ENCODE measurements around the gene TGFB3. TPM values are rescaled to one million over a fixed set of nuclear protein-coding genes. Genes with fewer than 3 reads are reported as not detected.

TGFB3 gene
- total and polyA plus RNA-seq, 2 donors (not counting 1 experiment from before 2014, with no cell fraction given): 7.0 to 9.4 TPM

GRCh38 chr14:75970989-75971388, 10.8 kb downstream of the TGFB3 start:
- Histone ChIP-seq H3K4me3 (ENCODE audit: control extremely low read depth in 1 of 5, extremely low read depth in 1 of 5, insufficient read depth in 1 of 5, low read depth in 2 of 5, low read length in 4 of 5) (no peak overlapping the region), H3K27me3 (replicated peaks in 1 of 4; ENCODE audit: control extremely low read depth in 1 of 4, control insufficient read depth in 3 of 4, insufficient read depth in 4 of 4, low read length in 3 of 4) (no peaks in the 10 kb centered on the region), H3K79me2 (ENCODE audit: control insufficient read depth, insufficient read depth, low read length) (no peaks in the 10 kb centered on the region), H2AFZ (ENCODE audit: insufficient read depth, low read depth, low read length, poor library complexity, severe bottlenecking) (no peak overlapping the region), H3K36me3 (replicated peaks in 1 of 2; ENCODE audit: control extremely low read depth in 1 of 2, control insufficient read depth in 1 of 2, extremely low read depth in 1 of 2, insufficient read depth in 2 of 2, low read length in 1 of 2) (peaks cover 0 to 3% of the 10 kb centered on the region in 2 experiments), H3K4me1 (ENCODE audit: control insufficient read depth in 2 of 2, insufficient read depth in 2 of 2, low read length in 2 of 2) (peaks cover 0 to 1% of the 10 kb centered on the region in 2 donors), H3K4me2 (replicated peaks; ENCODE audit: low read depth, low read length, poor library complexity, severe bottlenecking) (no peak overlapping the region), H3K9ac (ENCODE audit: low read length) (no peak overlapping the region), H4K20me1 (ENCODE audit: control insufficient read depth, insufficient read depth, low read length, poor library complexity, severe bottlenecking) (no peaks in the 10 kb centered on the region), H3K27ac (ENCODE audit: low read length in 2 of 2) (no peak overlapping the region), H3K9me3 (ENCODE audit: control extremely low read depth in 1 of 3, control insufficient read depth in 2 of 3, insufficient read depth in 1 of 3, low read length in 2 of 3) (no peaks in the 10 kb centered on the region)
- CTCF ChIA-PET: interaction anchor here (1.3 to 2.2 kb wide), 3 partner anchors 9 to 64 kb away, joined by 3 to 11 read pairs (median 4); no protein-coding TSS in a partner anchor
- no peaks in the 10 kb centered on the region for H3K9me3 Mint-ChIP-seq (ENCODE audit: insufficient read depth)
- peaks cover 9% of the 10 kb centered on the region for H3K4me1 Mint-ChIP-seq
- no peaks in the 10 kb centered on the region for H3K27me3 Mint-ChIP-seq
- TF ChIP-seq CTCF (IDR thresholded peaks at IDR 0.05) (no peak), EZH2 (IDR thresholded peaks at IDR 0.05; ENCODE audit: borderline replicate concordance, insufficient read depth, low read depth, low read length, poor library complexity, severe bottlenecking) (no peak)
- no peak overlapping the region for H3K27ac Mint-ChIP-seq
- WGBS (ENCODE audit: insufficient coverage): 95% methylated on average over 9 of the region's 9 CpGs
- intact Hi-C loops (cut with micrococcal nuclease): no loop called here
- no peak for ATAC-seq (ENCODE audit: low read depth)
- H3K4me3 Mint-ChIP-seq: no peak overlapping the region
- POLR2A ChIA-PET: no interaction called here
- no peak for DNase-seq

GRCh38 chr14:75969891-75970290, 11.9 kb downstream of the TGFB3 start:
- no peak overlapping the region for H3K9ac ChIP-seq (ENCODE audit: low read length)
- TF ChIP-seq EZH2 (IDR thresholded peaks at IDR 0.05; ENCODE audit: borderline replicate concordance, insufficient read depth, low read depth, low read length, poor library complexity, severe bottlenecking) (no peak), CTCF (IDR thresholded peaks at IDR 0.05) (no peak)
- H3K27me3 Mint-ChIP-seq: no peaks in the 10 kb centered on the region
- no peaks in the 10 kb centered on the region for H3K27me3 ChIP-seq (replicated peaks in 1 of 4; ENCODE audit: control extremely low read depth in 1 of 4, control insufficient read depth in 3 of 4, insufficient read depth in 4 of 4, low read length in 3 of 4)
- no peak for DNase-seq
- H2AFZ ChIP-seq (ENCODE audit: insufficient read depth, low read depth, low read length, poor library complexity, severe bottlenecking): no peak overlapping the region
- no peak overlapping the region for H3K4me3 ChIP-seq (ENCODE audit: control extremely low read depth in 1 of 5, extremely low read depth in 1 of 5, insufficient read depth in 1 of 5, low read depth in 2 of 5, low read length in 4 of 5)
- H3K79me2 ChIP-seq (ENCODE audit: control insufficient read depth, insufficient read depth, low read length): no peaks in the 10 kb centered on the region
- no peaks in the 10 kb centered on the region for H3K9me3 ChIP-seq (ENCODE audit: control extremely low read depth in 1 of 3, control insufficient read depth in 2 of 3, insufficient read depth in 1 of 3, low read length in 2 of 3)
- H3K4me3 Mint-ChIP-seq: no peak overlapping the region
- peaks cover 9% of the 10 kb centered on the region for H3K4me1 Mint-ChIP-seq
- H3K4me1 ChIP-seq (ENCODE audit: control insufficient read depth in 2 of 2, insufficient read depth in 2 of 2, low read length in 2 of 2): peaks cover 4 to 7% of the 10 kb centered on the region in 2 donors
- no peaks in the 10 kb centered on the region for H4K20me1 ChIP-seq (ENCODE audit: control insufficient read depth, insufficient read depth, low read length, poor library complexity, severe bottlenecking)
- no peak overlapping the region for H3K27ac ChIP-seq (ENCODE audit: low read length in 2 of 2)
- no peak overlapping the region for H3K27ac Mint-ChIP-seq
- CTCF ChIA-PET: interaction anchor here (0.8 to 2.2 kb wide), 3 partner anchors 10 to 59 kb away, joined by 3 to 11 read pairs (median 4); no protein-coding TSS in a partner anchor
- POLR2A ChIA-PET: no interaction called here
- no peak for ATAC-seq (ENCODE audit: low read depth)
- H3K9me3 Mint-ChIP-seq (ENCODE audit: insufficient read depth): no peaks in the 10 kb centered on the region
- H3K36me3 ChIP-seq (replicated peaks in 1 of 2; ENCODE audit: control extremely low read depth in 1 of 2, control insufficient read depth in 1 of 2, extremely low read depth in 1 of 2, insufficient read depth in 2 of 2, low read length in 1 of 2): peaks cover 0 to 8% of the 10 kb centered on the region in 2 experiments
- intact Hi-C loops (cut with micrococcal nuclease): no loop called here
- WGBS (ENCODE audit: insufficient coverage): 95% methylated on average over 6 of the region's 8 CpGs
- H3K4me2 ChIP-seq (replicated peaks; ENCODE audit: low read depth, low read length, poor library complexity, severe bottlenecking): no peak overlapping the region
